A673 (cell line): ENCODE measurements around the gene GAPVD1. TPM values are rescaled to one million over a fixed set of nuclear protein-coding genes. Genes with fewer than 3 reads are reported as not detected.

Source experiments
- BruUV-seq: library from RNA; stranded (reverse); fragments of 400-500 nt; replicated peaks from 2 replicates; lab custom pipeline; 2021; lab: Mats Ljungman, UMichigan
- CTCF ChIA-PET: fragments of 300-600 bp; sonication (Branson Sonifier 250); formaldehyde crosslinking; loops from one replicate; lab custom pipeline; 2022; ENCODE audit warnings: antibody characterized with exemption; lab: Charles Lee
- POLR2A ChIA-PET: fragments of 300-600 bp; sonication (Branson Sonifier 250); formaldehyde crosslinking; loops from one replicate; lab custom pipeline; 2022; ENCODE audit warnings: antibody characterized with exemption; ENCODE audit not compliant: low non-redundant PET; lab: Charles Lee
- DNase-seq: peaks from one replicate; pipeline ENCODE4 v3.0.0-alpha.2; 2015; ENCODE audit warnings: low spot score
- H3K27ac ChIP-seq: fragments of 200-600 bp; sonication (generic); 2 replicates; pipeline ENCODE4 v1.5.1; 2016; ENCODE audit warnings: mixed run types, low read depth, mild to moderate bottlenecking, mixed read lengths, antibody characterized with exemption, low read length; ENCODE audit not compliant: poor library complexity, severe bottlenecking
- H3K27me3 ChIP-seq: fragments of 200-600 bp; sonication (generic); replicated peaks from 2 replicates; pipeline ENCODE4 v1.6.1; 2017; ENCODE audit warnings: mixed run types, low read depth, mild to moderate bottlenecking, mixed read lengths, antibody characterized with exemption, low read length; ENCODE audit not compliant: insufficient read depth, poor library complexity
- H3K36me3 ChIP-seq: fragments of 200-600 bp; sonication (generic); 2 replicates; pipeline ENCODE4 v1.6.1; 2016; ENCODE audit warnings: mixed run types, mild to moderate bottlenecking, mixed read lengths, antibody characterized with exemption, low read length; ENCODE audit not compliant: insufficient read depth, poor library complexity, severe bottlenecking
- H3K4me1 ChIP-seq: fragments of 200-600 bp; sonication (generic); 2 replicates; pipeline ENCODE4 v1.6.1; 2017; ENCODE audit warnings: mixed run types, mild to moderate bottlenecking, mixed read lengths, antibody characterized with exemption, low read length; ENCODE audit not compliant: insufficient read depth, poor library complexity, severe bottlenecking
- H3K4me3 ChIP-seq: fragments of 200-600 bp; sonication (generic); 2 replicates; pipeline ENCODE4 v1.5.1; 2016; ENCODE audit warnings: low read depth, mixed run types, mild to moderate bottlenecking, mixed read lengths, low read length; ENCODE audit not compliant: poor library complexity, severe bottlenecking
- H3K9me3 ChIP-seq: fragments of 200-600 bp; sonication (generic); 2 replicates; pipeline ENCODE4 v1.6.1; 2016; ENCODE audit warnings: mixed run types, low read depth, mild to moderate bottlenecking, mixed read lengths, antibody characterized with exemption, low read length; ENCODE audit not compliant: poor library complexity, severe bottlenecking
- CTCF ChIP-seq: fragments of 300-800, 200-600 bp; sonication (generic); conservative IDR thresholded peaks from 2 replicates; pipeline ENCODE4 v1.5.1; 2017; ENCODE audit warnings: low read depth, mild to moderate bottlenecking, antibody characterized with exemption, low read length, moderate library complexity, mixed read lengths
- EZH2 ChIP-seq: fragments of 200-600 bp; sonication (generic); IDR thresholded peaks from 2 replicates; pipeline ENCODE4 v1.6.1; 2017; ENCODE audit warnings: borderline replicate concordance, low read depth, mild to moderate bottlenecking, mixed read lengths, antibody characterized with exemption, low read length; ENCODE audit not compliant: poor library complexity, severe bottlenecking
- intact Hi-C: fragments of 100-400 bp; cut with micrococcal nuclease; formaldehyde crosslinking; loops from one replicate; pipeline ENCODE4 v1.10.0; 2022; ENCODE audit not compliant: unreplicated experiment
- total RNA-seq: library from RNA; stranded (reverse); gene quantifications from 2 replicates; pipeline ENCODE4 v1.2.3, GENCODE V29; 2021

The GAPVD1 gene
- total RNA-seq, 1 experiment from 2014 or later: 55.3 TPM

- CTCF ChIA-PET: no interaction called here
- intact Hi-C loops: no loop called here
- TF ChIP-seq CTCF: no peak
- TF ChIP-seq EZH2: no peak
These were observed 75.6 kb downstream of the GAPVD1 start for GRCh38 chr9:125337236-125337635.

GRCh38 chr9:125338929-125339328 is 77.3 kb downstream of the GAPVD1 start:
- intact Hi-C loops: no loop called here
- Histone ChIP-seq H3K27ac (no peak overlapping the region), H3K27me3 (no peaks in the 10 kb centered on the region), H3K9me3 (no peaks in the 10 kb centered on the region), H3K36me3 (peaks cover 53% of the 10 kb centered on the region), H3K4me3 (no peak overlapping the region), H3K4me1 (peaks cover 13% of the 10 kb centered on the region)
- ChIA-PET POLR2A (interaction anchor here (0.7 kb wide), 1 partner anchor 11 kb away, joined by 3 read pairs; no protein-coding TSS in a partner anchor), CTCF (no interaction called here)
- no peak for DNase-seq
- TF ChIP-seq EZH2: no peak
- no peak for TF ChIP-seq CTCF
- no TSS peak for BruUV-seq

More at GRCh38 chr9:125337236-125337635, 75.6 kb downstream of the GAPVD1 start:
- Histone ChIP-seq H3K27ac (no peak overlapping the region), H3K4me1 (no peaks in the 10 kb centered on the region), H3K4me3 (no peak overlapping the region), H3K27me3 (no peaks in the 10 kb centered on the region), H3K36me3 (peaks cover 56% of the 10 kb centered on the region), H3K9me3 (no peaks in the 10 kb centered on the region)
- DNase-seq: no peak
- POLR2A ChIA-PET: no interaction called here
- no TSS peak for BruUV-seq

- H3K4me1 ChIP-seq: peaks cover 17% of the 10 kb centered on the region
- H3K9me3 ChIP-seq: no peaks in the 10 kb centered on the region
- TF ChIP-seq CTCF (no peak), EZH2 (no peak)
- no peak overlapping the region for H3K27ac ChIP-seq
- no TSS peak for BruUV-seq
- no peak overlapping the region for H3K4me3 ChIP-seq
- intact Hi-C loops: no loop called here
- DNase-seq: no peak
- H3K27me3 ChIP-seq: no peaks in the 10 kb centered on the region
- POLR2A ChIA-PET: no interaction called here
- H3K36me3 ChIP-seq: peaks cover 48% of the 10 kb centered on the region
- CTCF ChIA-PET: no interaction called here
These were observed 79.9 kb downstream of the GAPVD1 start for GRCh38 chr9:125341566-125341965.
